ENCODE measurements around the gene FBXO8.

Gene FBXO8

GRCh38 chr4:174204164-174204831 is 79.2 kb downstream of the FBXO8 start:
- no peak for DNase-seq

DNA sequence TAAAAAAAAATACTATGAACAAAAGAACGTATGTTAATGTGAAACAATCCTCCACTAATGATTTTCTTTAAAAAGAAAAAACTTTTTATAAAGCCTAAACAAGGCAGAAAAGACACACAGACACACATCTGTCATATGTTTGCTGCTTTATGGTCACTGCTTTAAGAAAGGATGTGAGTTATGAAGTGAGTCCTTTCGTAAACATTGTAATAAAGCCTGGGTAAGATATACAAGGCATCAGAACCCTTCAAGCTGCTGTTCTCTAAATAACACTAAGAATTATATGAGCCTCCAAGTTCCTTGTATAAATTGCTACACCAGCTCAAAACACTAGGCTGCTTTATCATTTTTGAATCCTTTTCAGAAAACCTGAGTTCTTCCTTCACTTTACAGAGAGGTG is 81.6 kb downstream of the FBXO8 start:
- no peak for DNase-seq

DNA sequence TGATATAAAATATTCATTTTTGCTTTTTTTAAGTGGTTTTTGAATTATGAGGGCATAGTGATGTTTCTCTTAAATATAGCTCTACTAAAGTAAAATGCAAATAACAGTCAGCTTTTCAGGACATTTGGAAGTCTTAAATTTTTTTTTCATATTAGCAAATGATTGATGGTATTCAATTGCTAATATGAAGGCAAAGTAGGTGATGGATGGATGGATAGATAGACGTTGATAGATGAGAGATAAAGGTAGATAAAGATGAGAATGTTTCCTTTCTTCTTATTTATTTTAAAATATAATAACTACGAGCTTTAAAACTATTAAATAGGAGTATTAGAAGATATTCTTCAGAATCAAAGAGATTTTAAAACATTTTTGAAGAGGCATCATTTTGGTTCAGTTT is 83.7 kb downstream of the FBXO8 start:
- DNase-seq: no peak

- DNase-seq: no peak
Observed at GRCh38 chr4:174198828-174199227, 84.6 kb downstream of the FBXO8 start.

- no peak for DNase-seq
Observed at GRCh38 chr4:174198396-174198795, 85.1 kb downstream of the FBXO8 start.

GRCh38 chr4:174193438-174194374 is 89.8 kb downstream of the FBXO8 start:
- no peak for DNase-seq

GRCh38 chr4:174192943-174193342 is 90.5 kb downstream of the FBXO8 start:
- no peak for DNase-seq

GRCh38 chr4:174190832-174191500 is 92.5 kb downstream of the FBXO8 start:
- no peak for DNase-seq

DNA sequence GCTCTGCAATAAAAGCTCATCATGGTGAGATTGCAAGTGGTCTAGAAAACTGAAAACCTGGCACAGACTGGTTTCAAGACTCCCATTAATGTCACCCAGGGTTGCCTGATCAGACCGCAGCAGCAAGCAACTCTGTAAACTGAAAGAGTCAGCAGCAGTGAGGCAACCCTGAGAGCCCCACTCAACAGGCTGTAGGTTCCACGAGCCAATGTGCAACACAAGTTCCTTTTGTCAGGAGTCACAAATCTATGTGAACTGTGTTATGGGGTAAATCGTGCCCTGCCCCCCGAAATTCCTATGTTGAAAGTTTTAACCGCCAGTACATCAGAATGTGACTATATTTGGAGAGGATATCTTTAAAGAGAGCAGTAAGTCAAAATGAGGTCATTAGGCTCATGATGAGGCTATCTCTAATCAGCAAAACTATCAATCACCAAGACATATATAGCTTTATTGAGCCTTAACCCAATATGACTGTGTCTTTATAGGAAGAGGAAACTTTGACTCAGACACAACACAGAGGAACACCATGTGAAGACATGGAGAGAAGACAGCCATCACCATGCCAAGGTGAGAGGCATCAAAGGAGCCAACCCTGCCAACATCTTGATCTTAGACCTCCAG is 94.0 kb downstream of the FBXO8 start:
- no peak for DNase-seq
